Neural progenitor cell (in vitro differentiated cells): ENCODE data around the gene RAPGEF5. TPM values are rescaled to one million over a fixed set of nuclear protein-coding genes. Genes with fewer than 3 reads are reported as not detected.

Experiments used
- DNase-seq: peaks from one replicate; pipeline ENCODE4 v3.0.0-alpha.2; 2016; ENCODE audit warnings: low spot score
- H2AFZ ChIP-seq: fragments of 200-600 bp; sonication (generic); replicated peaks from 2 replicates; pipeline ENCODE4 v1.6.1; 2016; ENCODE audit warnings: antibody characterized with exemption
- H3F3A ChIP-seq: fragments of 200-600 bp; sonication (generic); 2 replicates; pipeline ENCODE4 v1.6.1; 2016; ENCODE audit warnings: antibody characterized with exemption, low read depth
- H3K27ac ChIP-seq: fragments of 200-600 bp; sonication (generic); 2 replicates; pipeline ENCODE4 v1.5.1; 2016; ENCODE audit warnings: mild to moderate bottlenecking
- H3K27me3 ChIP-seq: fragments of 200-600 bp; sonication (generic); 2 replicates; pipeline ENCODE4 v1.6.1; 2016; ENCODE audit warnings: mild to moderate bottlenecking, moderate library complexity
- H3K36me3 ChIP-seq: fragments of 200-600 bp; sonication (generic); 2 replicates; pipeline ENCODE4 v1.5.1; 2016
- H3K4me1 ChIP-seq: fragments of 200-600 bp; sonication (generic); 2 replicates; pipeline ENCODE4 v1.6.1; 2016; ENCODE audit warnings: mixed run types
- H3K4me2 ChIP-seq: fragments of 200-600 bp; sonication (generic); 2 replicates; pipeline ENCODE4 v1.6.1; 2016
- H3K4me3 ChIP-seq: fragments of 200-600 bp; sonication (generic); 2 replicates; pipeline ENCODE4 v1.5.1; 2016
- H3K79me2 ChIP-seq: fragments of 200-600 bp; sonication (generic); 2 replicates; pipeline ENCODE4 v1.6.1; 2016; ENCODE audit warnings: low read depth
- H3K9ac ChIP-seq: fragments of 200-600 bp; sonication (generic); 2 replicates; pipeline ENCODE4 v1.6.1; 2016
- H3K9me3 ChIP-seq: fragments of 200-600 bp; sonication (generic); 2 replicates; pipeline ENCODE4 v1.5.1; 2016; ENCODE audit warnings: low read depth
- H4K20me1 ChIP-seq: fragments of 200-600 bp; sonication (generic); 2 replicates; pipeline ENCODE4 v1.6.1; 2016; ENCODE audit warnings: low read depth
- H3K27ac Mint-ChIP-seq: 3 replicates; pipeline ENCODE4 v1.8.0; 2021; ENCODE audit warnings: mixed read lengths
- H3K27me3 Mint-ChIP-seq: 2 replicates; pipeline ENCODE4 v1.8.0; 2022; ENCODE audit warnings: low read depth, mild to moderate bottlenecking, inconsistent platforms, moderate library complexity, mixed read lengths; ENCODE audit not compliant: insufficient read depth
- H3K36me3 Mint-ChIP-seq: 3 replicates; pipeline ENCODE4 v1.8.0; 2021; ENCODE audit warnings: mixed read lengths
- H3K4me1 Mint-ChIP-seq: 3 replicates; pipeline ENCODE4 v1.8.0; 2021; ENCODE audit warnings: mixed read lengths
- H3K4me3 Mint-ChIP-seq: 3 replicates; pipeline ENCODE4 v1.8.0; 2021; ENCODE audit warnings: mild to moderate bottlenecking, moderate library complexity, mixed read lengths
- H3K9me3 Mint-ChIP-seq: 3 replicates; pipeline ENCODE4 v1.8.0; 2020; ENCODE audit warnings: mixed read lengths
- EZH2 ChIP-seq: fragments of 200-600 bp; sonication (generic); IDR thresholded peaks from 2 replicates; pipeline ENCODE4 v1.6.1; 2017; ENCODE audit warnings: antibody characterized with exemption, mild to moderate bottlenecking, moderate library complexity
- EZH2phosphoT487 ChIP-seq: fragments of 200-600 bp; sonication (generic); IDR thresholded peaks from 2 replicates; pipeline ENCODE4 v1.6.1; 2017; ENCODE audit warnings: antibody characterized with exemption
- total RNA-seq: library from RNA; depleted of rRNA; stranded (reverse); fragments of >200 nt; gene quantifications from 2 replicates; pipeline ENCODE4 v1.2.3, GENCODE V29; 2015; ENCODE audit warnings: low replicate concordance
- TF ChIP-seq, protein P1 (sequence below): fragments of 200-600 bp; sonication (generic); IDR thresholded peaks from 2 replicates; pipeline ENCODE4 v1.5.1; 2017; ENCODE audit warnings: antibody characterized with exemption, mild to moderate bottlenecking

RAPGEF5 gene
- total RNA-seq, 1 donor from 2014 or later = 5.7 TPM

DNA sequence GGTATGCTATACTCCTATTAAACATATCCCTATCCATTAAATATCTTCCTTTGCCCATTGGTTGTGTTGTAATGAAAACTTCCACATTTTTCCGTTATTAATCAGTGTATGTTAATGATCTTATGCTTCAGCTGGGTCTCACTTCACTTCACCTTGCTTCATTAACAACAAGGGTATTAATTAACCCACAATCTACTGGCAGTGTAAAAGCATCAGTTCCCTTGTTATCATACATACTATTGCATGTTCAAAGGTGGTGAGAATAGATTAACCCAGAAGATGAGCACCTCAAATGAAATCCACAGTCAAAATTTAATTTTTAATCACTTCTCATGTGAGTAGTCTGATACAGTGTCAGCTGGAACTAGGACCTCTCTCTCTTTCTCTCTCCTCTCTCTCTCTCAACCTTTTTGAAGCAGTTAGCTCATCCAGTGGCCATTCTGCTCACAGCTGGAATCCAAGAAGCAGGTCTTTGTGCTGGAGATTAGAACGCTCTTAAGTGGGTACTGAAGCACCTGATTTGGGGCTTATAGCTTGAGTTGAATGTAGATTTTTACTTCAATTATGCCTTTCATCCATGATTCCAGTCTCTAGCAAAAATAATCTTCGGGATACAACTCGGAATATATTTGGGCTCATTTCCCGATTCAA lies 172.3 kb downstream of the RAPGEF5 start:
- no peaks in the 10 kb centered on the region for H3K9me3 ChIP-seq
- H3K27ac Mint-ChIP-seq = no peak overlapping the region
- H3K4me3 ChIP-seq = no peak overlapping the region
- no peaks in the 10 kb centered on the region for H3K27me3 Mint-ChIP-seq
- peak overlapping the region; percentile 38 for H3K4me2 ChIP-seq
- no peaks in the 10 kb centered on the region for H4K20me1 ChIP-seq
- no peak overlapping the region for H3K9ac ChIP-seq
- DNase-seq = peak; percentile 74
- peak overlapping the region; percentile 60 for H3K27ac ChIP-seq
- no peaks in the 10 kb centered on the region for H3K36me3 ChIP-seq
- H3K4me1 Mint-ChIP-seq = peaks cover 27% of the 10 kb centered on the region
- no peaks in the 10 kb centered on the region for H3K27me3 ChIP-seq
- TF ChIP-seq, protein P1, sequence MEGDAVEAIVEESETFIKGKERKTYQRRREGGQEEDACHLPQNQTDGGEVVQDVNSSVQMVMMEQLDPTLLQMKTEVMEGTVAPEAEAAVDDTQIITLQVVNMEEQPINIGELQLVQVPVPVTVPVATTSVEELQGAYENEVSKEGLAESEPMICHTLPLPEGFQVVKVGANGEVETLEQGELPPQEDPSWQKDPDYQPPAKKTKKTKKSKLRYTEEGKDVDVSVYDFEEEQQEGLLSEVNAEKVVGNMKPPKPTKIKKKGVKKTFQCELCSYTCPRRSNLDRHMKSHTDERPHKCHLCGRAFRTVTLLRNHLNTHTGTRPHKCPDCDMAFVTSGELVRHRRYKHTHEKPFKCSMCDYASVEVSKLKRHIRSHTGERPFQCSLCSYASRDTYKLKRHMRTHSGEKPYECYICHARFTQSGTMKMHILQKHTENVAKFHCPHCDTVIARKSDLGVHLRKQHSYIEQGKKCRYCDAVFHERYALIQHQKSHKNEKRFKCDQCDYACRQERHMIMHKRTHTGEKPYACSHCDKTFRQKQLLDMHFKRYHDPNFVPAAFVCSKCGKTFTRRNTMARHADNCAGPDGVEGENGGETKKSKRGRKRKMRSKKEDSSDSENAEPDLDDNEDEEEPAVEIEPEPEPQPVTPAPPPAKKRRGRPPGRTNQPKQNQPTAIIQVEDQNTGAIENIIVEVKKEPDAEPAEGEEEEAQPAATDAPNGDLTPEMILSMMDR = no peak
- TF ChIP-seq EZH2phosphoT487 (no peak), EZH2 (no peak)
- no peak overlapping the region for H3K4me3 Mint-ChIP-seq
- H3K79me2 ChIP-seq = no peaks in the 10 kb centered on the region
- H3F3A ChIP-seq = peaks cover 25% of the 10 kb centered on the region
- H3K4me1 ChIP-seq = peaks cover 42% of the 10 kb centered on the region
- peaks cover 5% of the 10 kb centered on the region for H3K36me3 Mint-ChIP-seq
- H2AFZ ChIP-seq = no peak overlapping the region
- peaks cover 3% of the 10 kb centered on the region for H3K9me3 Mint-ChIP-seq

DNA sequence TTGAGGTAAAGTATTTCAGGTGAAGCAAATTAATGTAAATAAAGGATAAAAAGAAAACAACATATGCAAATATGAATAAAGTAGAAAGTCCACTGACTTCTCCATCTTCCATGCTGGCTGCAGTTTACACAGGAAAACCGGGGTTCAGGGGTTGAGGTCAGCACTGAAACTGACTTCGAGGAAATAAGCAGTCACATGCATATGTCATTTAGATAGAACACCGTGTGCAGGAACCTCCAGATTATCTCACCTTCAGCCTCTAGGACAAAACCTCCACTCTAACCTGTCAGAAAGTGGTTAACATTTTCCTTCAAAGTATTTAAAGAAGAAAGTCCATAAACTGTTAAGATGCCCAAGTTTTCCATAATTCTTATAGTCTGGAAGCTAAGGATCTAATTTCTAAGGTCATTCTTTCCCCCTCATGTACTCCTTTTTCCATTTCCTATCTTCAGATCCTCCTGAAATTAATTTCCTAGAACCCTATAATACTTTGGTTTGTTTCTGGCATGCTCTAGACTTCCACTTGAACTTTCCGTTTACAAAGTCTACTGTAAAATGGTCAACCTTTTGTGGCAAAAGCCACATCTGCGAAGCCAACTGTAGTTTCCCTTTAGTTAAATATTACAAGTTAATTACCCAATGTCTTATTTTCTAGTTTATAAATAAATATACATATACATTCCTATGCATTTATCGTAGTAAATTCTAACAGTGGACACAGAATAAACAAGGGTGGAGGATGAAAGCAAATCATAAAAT lies 173.3 kb downstream of the RAPGEF5 start:
- TF ChIP-seq EZH2 = no peak
- TF ChIP-seq EZH2phosphoT487 = no peak
- TF ChIP-seq, protein P1 = no peak
- Histone ChIP-seq H3K27me3 (no peaks in the 10 kb centered on the region), H3F3A (peaks cover 17% of the 10 kb centered on the region), H2AFZ (no peak overlapping the region), H3K36me3 (no peaks in the 10 kb centered on the region), H3K9me3 (no peaks in the 10 kb centered on the region), H3K27ac (no peak overlapping the region), H3K4me2 (no peak overlapping the region), H3K79me2 (no peaks in the 10 kb centered on the region), H3K9ac (no peak overlapping the region), H3K4me3 (no peak overlapping the region), H4K20me1 (no peaks in the 10 kb centered on the region), H3K4me1 (peaks cover 35% of the 10 kb centered on the region)
- Mint-ChIP-seq H3K4me3 (no peak overlapping the region), H3K27me3 (no peaks in the 10 kb centered on the region), H3K27ac (no peak overlapping the region), H3K36me3 (peaks cover 5% of the 10 kb centered on the region), H3K9me3 (peaks cover 7% of the 10 kb centered on the region), H3K4me1 (peaks cover 22% of the 10 kb centered on the region)
- DNase-seq = no peak

GRCh38 chr7:22182149-22182548 lies 174.8 kb downstream of the RAPGEF5 start:
- Histone ChIP-seq H3K4me2 (no peak overlapping the region), H3K27me3 (no peaks in the 10 kb centered on the region), H3K79me2 (no peaks in the 10 kb centered on the region), H3K27ac (no peak overlapping the region), H3F3A (peaks cover 12% of the 10 kb centered on the region), H3K4me3 (no peak overlapping the region), H4K20me1 (no peaks in the 10 kb centered on the region), H3K4me1 (peaks cover 35% of the 10 kb centered on the region), H3K9ac (no peak overlapping the region), H3K9me3 (no peaks in the 10 kb centered on the region), H2AFZ (peak overlapping the region; percentile 9), H3K36me3 (no peaks in the 10 kb centered on the region)
- Mint-ChIP-seq H3K27ac (no peak overlapping the region), H3K36me3 (peaks cover 7% of the 10 kb centered on the region), H3K4me1 (peaks cover 22% of the 10 kb centered on the region), H3K4me3 (no peak overlapping the region), H3K27me3 (peaks cover 3% of the 10 kb centered on the region), H3K9me3 (peaks cover 11% of the 10 kb centered on the region)
- DNase-seq = no peak
- TF ChIP-seq, protein P1 = no peak
- TF ChIP-seq EZH2 (no peak), EZH2phosphoT487 (no peak)
